ENCODE data around the gene CHN1.

CHN1 gene

GRCh38 chr2:174820361-174820760, 184.8 kb downstream of the CHN1 start:
- DNase-seq, result no peak

GRCh38 chr2:174815526-174815925, 189.7 kb downstream of the CHN1 start:
- DNase-seq, result no peak

- DNase-seq, result no peak
Observed at GRCh38 chr2:174812037-174812436, 193.1 kb downstream of the CHN1 start.

- no peak for DNase-seq
Observed at GRCh38 chr2:174807931-174808330, 197.2 kb downstream of the CHN1 start.

GRCh38 chr2:174805803-174806202, 199.4 kb downstream of the CHN1 start:
- no peak for DNase-seq

- DNase-seq, result no peak
Observed at GRCh38 chr2:174802459-174802858, 202.7 kb downstream of the CHN1 start.

GRCh38 chr2:174800436-174801205, 204.6 kb downstream of the CHN1 start:
- no peak for DNase-seq

GRCh38 chr2:174798801-174799200, 206.4 kb downstream of the CHN1 start:
- no peak for DNase-seq

GRCh38 chr2:174797781-174798276, 207.4 kb downstream of the CHN1 start:
- DNase-seq, result no peak

GRCh38 chr2:174796319-174796771, 208.8 kb downstream of the CHN1 start:
- no peak for DNase-seq

- no peak for DNase-seq
Observed at GRCh38 chr2:174794851-174795374, 210.3 kb downstream of the CHN1 start.

- no peak for DNase-seq
Observed at GRCh38 chr2:174792309-174793025, 212.7 kb downstream of the CHN1 start.

- DNase-seq, result no peak
Observed at GRCh38 chr2:174791746-174792280, 213.4 kb downstream of the CHN1 start.

- no peak for DNase-seq
Observed at GRCh38 chr2:174791020-174791419, 214.2 kb downstream of the CHN1 start.

GRCh38 chr2:174789001-174789400, 216.2 kb downstream of the CHN1 start:
- DNase-seq, result no peak

GRCh38 chr2:174788291-174788929, 216.8 kb downstream of the CHN1 start:
- no peak for DNase-seq

GRCh38 chr2:174787487-174788205, 217.5 kb downstream of the CHN1 start:
- DNase-seq, result no peak

- DNase-seq, result no peak
Observed at GRCh38 chr2:174786066-174786725, 219.0 kb downstream of the CHN1 start.

- DNase-seq, result no peak
Observed at GRCh38 chr2:174785481-174785880, 219.7 kb downstream of the CHN1 start.

- no peak for DNase-seq
Observed at GRCh38 chr2:174784909-174785308, 220.3 kb downstream of the CHN1 start.

GRCh38 chr2:174784316-174784715, 220.9 kb downstream of the CHN1 start:
- DNase-seq, result no peak

- no peak for DNase-seq
Observed at GRCh38 chr2:174781996-174782395, 223.2 kb downstream of the CHN1 start.

Data from stimulated activated naive CD4-positive, alpha-beta T cell treated with Interleukin-2 at 50 U/mL for 16 hours (primary cell).